ENCODE data around the gene DPP3.

DNA sequence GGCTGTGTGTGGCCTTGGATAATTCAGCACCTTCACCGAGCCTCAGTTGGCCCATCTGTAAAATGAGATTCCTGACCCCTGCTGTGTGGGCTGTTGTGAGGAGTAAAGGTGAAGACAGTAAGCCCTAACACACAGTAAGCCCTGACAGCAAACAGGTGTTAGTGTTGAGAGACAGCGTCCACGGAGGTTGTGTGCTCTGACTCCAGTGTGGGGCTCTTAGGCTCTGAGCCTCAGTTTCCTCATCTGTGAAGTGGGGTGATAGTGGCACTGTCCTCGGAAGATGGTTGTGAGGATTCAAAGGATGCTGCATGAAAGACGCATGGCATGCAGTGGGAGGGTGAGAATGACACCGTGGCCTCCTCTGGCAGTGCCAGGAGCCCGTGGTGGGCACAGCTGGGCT, 14.2 kb downstream of the DPP3 start:
- TF ChIP-seq CSDC2 (CRISPR knock-in tag; IDR thresholded peaks at IDR 0.05) (no peak), PPARA (CRISPR knock-in tag; IDR thresholded peaks at IDR 0.05; ENCODE audit: borderline replicate concordance) (no peak)

All from SK-N-SH treated with all-trans-retinoic acid at 6 μM for 48 hours (cell line).